Bronchial epithelial cell (primary cell): ENCODE data around the gene PDE6G. TPM values are rescaled to one million over a fixed set of nuclear protein-coding genes. Genes with fewer than 3 reads are reported as not detected.
A peak's percentile ranks its signal among the peaks of the same experiment; 100 is the strongest.

ENCODE experiments used
- DNase-seq: peaks from one replicate; pipeline ENCODE4 v3.0.0-alpha.2; 2010; ENCODE audit warnings: low read depth
- FAIRE-seq: peaks from 2 replicates; lab custom pipeline; 2011; peaks lifted over from hg19 to GRCh38; lab: Jason Lieb, UNC
- H3K27me3 ChIP-seq: 2 replicates; pipeline ENCODE4 v1.5.1; 2011; ENCODE audit warnings: low read length; ENCODE audit not compliant: control insufficient read depth, insufficient read depth
- H3K36me3 ChIP-seq: 2 replicates; pipeline ENCODE4 v1.5.1; 2011; ENCODE audit warnings: low read length; ENCODE audit not compliant: control insufficient read depth, insufficient read depth
- H3K4me3 ChIP-seq: 2 replicates; pipeline ENCODE4 v1.5.1; 2011; ENCODE audit warnings: mild to moderate bottlenecking, low read depth, low read length, control low read depth
- total RNA-seq: library from RNA; depleted of rRNA; stranded (reverse); fragments of >200 nt; gene quantifications from 2 replicates; pipeline ENCODE4 v1.2.1, GENCODE V29; 2014
- TF ChIP-seq, protein P1 (sequence below): IDR thresholded peaks from 2 replicates; pipeline ENCODE4 v1.5.1; 2011; ENCODE audit warnings: mild to moderate bottlenecking, moderate library complexity, low read length, control low read depth, inconsistent platforms; ENCODE audit not compliant: insufficient read depth, severe bottlenecking

The PDE6G gene
- total RNA-seq, 1 donor from 2014 or later: not detected

DNA sequence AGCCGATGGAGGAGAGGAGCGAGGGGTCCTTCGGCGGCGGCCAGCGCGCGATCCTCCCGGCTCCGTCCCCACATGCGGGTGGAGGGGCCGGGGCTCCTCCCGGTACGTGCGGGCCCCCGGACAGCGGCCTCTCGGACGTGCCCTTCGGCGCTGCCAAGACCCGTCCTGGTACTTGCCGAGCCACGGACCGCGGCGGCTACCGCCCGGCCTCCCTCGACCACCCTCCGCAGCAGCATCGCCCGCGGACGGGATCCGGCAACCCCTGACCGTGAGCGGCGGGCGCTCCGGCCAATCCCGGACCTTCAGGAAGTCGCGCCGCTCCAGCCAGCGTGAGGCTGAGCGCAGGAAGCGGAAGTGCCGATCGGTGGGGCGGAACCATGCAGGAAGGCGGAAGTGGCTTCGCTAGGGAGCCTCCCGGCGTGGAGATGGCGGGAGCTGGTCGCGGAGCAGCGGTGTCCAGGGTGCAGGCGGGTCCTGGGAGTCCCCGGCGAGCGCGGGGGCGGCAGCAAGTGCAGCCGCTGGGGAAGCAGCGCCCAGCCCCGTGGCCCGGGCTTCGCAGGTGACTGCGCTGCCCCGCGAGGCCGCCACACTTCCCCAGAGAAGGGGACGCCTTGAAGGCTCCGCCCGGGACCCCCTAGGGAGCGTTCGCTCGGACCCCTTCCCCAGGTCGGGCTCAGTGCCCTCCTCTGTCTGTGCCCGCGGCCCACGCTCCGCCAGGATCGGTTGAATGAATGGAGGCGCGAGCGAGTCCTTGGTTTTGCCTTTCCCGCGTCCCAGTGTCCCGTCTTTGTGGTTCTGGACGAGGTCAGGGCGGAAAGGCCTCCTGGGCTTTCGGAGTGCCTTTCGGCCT is 10.2 kb upstream of the PDE6G start, which contains the start of the genes CCDC137 and OXLD1:
Gene CCDC137 (plus strand): TSS at position 396 of the 850 bp plus-strand sequence. CDS start 30 bp downstream, at position 426.
Gene OXLD1 (minus strand): TSS at position 264 of the 850 bp plus-strand sequence. CDS start 28 bp downstream, at position 236.
- DNase-seq (peak; percentile 89), FAIRE-seq (no peak)
- H3K36me3 ChIP-seq: peaks cover 23% of the 10 kb centered on the region
- H3K4me3 ChIP-seq: peak within 1 kb of the TSS; percentile 76
- H3K27me3 ChIP-seq: no peaks in the 10 kb centered on the region
- TF ChIP-seq, protein P1, sequence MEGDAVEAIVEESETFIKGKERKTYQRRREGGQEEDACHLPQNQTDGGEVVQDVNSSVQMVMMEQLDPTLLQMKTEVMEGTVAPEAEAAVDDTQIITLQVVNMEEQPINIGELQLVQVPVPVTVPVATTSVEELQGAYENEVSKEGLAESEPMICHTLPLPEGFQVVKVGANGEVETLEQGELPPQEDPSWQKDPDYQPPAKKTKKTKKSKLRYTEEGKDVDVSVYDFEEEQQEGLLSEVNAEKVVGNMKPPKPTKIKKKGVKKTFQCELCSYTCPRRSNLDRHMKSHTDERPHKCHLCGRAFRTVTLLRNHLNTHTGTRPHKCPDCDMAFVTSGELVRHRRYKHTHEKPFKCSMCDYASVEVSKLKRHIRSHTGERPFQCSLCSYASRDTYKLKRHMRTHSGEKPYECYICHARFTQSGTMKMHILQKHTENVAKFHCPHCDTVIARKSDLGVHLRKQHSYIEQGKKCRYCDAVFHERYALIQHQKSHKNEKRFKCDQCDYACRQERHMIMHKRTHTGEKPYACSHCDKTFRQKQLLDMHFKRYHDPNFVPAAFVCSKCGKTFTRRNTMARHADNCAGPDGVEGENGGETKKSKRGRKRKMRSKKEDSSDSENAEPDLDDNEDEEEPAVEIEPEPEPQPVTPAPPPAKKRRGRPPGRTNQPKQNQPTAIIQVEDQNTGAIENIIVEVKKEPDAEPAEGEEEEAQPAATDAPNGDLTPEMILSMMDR: no peak

DNA sequence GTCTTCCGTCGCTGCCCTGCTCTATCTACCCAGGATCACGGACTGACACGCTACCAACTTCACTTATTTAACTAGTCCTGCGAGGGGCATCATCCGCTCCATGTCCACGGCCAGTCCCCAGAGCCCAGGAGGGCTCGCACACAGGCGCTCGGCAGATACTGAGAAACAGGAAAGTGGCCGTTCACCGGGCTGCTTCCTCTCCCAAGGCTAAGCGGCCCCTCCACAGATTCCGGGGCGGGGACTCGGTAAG is 9.7 kb upstream of the PDE6G start:
- Histone ChIP-seq H3K27me3 (no peaks in the 10 kb centered on the region), H3K4me3 (peak overlapping the region; percentile 76), H3K36me3 (peaks cover 19% of the 10 kb centered on the region)
- no peak for DNase-seq
- no peak for FAIRE-seq
- TF ChIP-seq, protein P1: no peak

DNA sequence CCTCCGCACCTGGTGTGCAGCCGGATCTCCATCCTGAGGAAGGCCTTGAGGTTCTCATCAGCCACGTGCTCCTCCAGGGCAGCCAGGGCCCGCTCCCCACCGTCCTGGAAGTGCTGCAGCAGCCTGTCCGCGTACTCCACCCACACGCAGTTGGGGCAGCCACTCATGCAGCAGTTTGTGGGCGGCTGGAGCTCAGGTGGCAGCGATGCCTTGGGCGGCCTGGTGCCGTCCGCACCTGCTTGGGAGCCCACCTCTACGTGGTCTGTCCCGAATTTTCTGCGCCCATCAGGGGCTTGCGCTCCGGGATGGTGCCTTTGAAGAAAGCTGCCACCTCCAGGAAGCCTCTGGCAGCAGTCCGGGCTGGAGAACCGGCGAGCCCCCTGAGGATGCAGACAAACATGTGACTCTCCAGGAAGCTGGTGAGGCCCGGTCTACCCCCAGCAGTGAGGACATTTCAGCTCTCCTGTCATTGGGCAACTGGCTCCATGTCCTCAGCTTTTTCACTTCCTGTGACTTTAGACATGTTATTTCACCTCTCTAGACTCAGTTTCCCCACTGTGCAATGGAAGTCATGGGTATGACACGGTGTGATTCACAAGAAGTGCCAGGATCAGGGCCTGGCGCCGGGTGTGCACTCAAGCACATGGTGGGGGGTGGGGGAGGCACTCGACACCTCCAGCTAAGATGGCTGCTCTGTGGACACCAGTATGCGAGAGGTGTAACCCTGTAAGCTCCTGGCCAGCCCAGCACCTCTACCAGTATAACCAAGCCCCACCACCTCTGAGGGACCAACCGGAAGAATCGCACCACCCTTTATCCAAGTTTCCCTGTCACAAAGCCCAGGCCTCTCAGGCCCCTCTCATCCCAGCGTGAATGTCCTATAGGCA is 9.1 kb upstream of the PDE6G start:
- H3K27me3 ChIP-seq: no peaks in the 10 kb centered on the region
- TF ChIP-seq, protein P1: no peak
- H3K4me3 ChIP-seq: peak overlapping the region; percentile 76
- H3K36me3 ChIP-seq: peaks cover 16% of the 10 kb centered on the region
- DNase-seq (peak; percentile 4), FAIRE-seq (no peak)

DNA sequence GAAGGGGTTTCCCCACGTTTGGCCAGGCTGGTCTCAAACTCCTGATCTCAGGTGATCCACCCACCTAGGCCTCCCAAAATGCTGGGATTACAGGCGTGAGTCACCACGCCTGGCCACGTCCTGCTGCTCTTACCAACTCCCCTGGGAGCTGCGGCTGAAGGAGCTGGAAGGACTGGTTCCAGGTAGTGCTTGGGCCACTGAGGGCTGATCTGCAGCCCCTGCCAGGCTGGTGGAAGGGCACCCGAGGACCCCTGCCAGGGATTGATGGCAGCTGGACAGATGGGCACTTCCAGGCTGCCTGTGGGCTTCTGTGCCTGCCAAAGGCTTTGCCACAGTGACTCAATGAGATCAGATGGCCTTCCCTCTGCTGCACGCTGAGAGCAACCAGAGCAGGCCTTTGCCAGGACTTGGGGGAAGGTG is 7.7 kb upstream of the PDE6G start:
- no peak overlapping the region for H3K4me3 ChIP-seq
- TF ChIP-seq, protein P1: no peak
- no peak for FAIRE-seq
- DNase-seq: peak; percentile 20
- no peaks in the 10 kb centered on the region for H3K27me3 ChIP-seq
- H3K36me3 ChIP-seq: peaks cover 7% of the 10 kb centered on the region

DNA sequence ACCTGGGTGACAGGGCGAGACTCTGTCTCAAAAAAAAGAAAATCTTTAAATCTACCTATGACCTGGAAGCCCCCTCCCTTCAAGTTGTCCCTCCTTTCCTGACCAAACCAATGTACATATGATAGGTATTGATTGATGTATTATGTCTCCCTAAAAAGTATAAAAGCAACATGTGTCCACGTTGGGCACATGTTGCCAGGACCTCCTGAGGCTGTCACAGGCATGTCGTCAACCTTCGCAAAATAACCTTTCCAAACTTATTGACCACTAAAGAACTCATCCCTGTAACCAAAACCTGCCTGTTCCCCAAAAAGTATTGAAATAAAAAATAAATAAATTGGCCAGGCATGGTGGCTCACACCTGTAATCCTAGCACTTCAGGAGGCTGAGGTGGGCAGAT is 5.7 kb upstream of the PDE6G start:
- no peak overlapping the region for H3K4me3 ChIP-seq
- FAIRE-seq: no peak
- TF ChIP-seq, protein P1: no peak

More for the DNA sequence above, 5.7 kb upstream of the PDE6G start:
- H3K36me3 ChIP-seq: peaks cover 6% of the 10 kb centered on the region
- no peak for DNase-seq
- no peaks in the 10 kb centered on the region for H3K27me3 ChIP-seq
